ENCODE measurements around the gene HOXA9.

DNA sequence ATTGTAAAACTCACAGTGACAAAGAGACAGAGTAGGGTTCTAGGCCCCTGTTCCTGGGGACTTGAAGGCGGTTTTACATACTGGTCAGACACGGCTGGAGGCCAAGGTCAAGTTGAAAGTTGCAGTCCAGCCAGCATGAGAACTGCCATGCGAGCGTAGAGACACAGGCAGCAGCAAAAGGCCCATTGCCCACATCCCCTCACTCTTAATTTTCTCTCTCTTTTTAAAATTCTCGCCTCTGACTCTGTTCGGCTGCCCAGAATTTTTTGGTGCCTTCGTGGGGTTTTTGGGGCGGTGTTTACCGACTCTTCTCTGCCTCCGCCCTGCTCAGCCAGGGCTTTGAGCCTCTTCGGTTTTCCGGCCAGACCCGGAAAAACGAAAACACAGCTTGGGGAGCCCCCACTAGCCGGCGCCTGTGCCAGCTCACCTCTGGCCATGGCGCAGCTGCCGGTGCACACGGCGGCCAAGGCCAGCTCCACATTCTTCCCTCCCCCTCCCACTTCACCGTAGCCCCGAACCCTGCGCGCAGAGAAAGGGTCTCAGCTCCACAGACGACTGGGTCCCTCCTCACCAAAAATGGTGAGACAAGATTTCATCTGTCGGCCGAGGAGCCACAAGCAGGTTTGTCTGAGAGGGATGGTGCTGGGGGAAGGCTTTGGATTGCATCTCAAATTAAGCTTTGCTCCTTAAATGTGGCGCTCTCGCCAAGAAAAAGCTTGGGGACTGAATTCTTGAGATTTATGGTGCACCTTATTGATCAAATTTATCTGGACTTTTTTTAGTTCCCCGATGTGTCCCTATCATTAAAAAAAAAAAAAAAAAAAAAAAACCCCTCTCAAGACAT is 36.9 kb upstream of the HOXA9 start:
- TF ChIP-seq POLR2A (IDR thresholded peaks at IDR 0.05; ENCODE audit: low read length) (no peak), GATA1 (IDR thresholded peaks at IDR 0.05; ENCODE audit: low read depth, low read length) (no peak)
